Retinal pigment epithelial cell (primary cell): ENCODE measurements around the gene MBD5.
"Not testable (repeated sequence)": the region's sequence is repeated elsewhere in the genome, so short reads cannot be mapped to it uniquely, and the experiment has no call there.

Experiments
- DNase-seq: peaks from one replicate; pipeline ENCODE4 v3.0.0-alpha.2; 2010; ENCODE audit warnings: low read depth
- H3K4me3 ChIP-seq: 2 replicates; pipeline ENCODE4 v1.5.1; 2011; ENCODE audit warnings: mild to moderate bottlenecking, low read length, control low read depth, moderate library complexity
- CTCF ChIP-seq: conservative IDR thresholded peaks from 2 replicates; pipeline ENCODE4 v1.5.1; 2011; ENCODE audit warnings: low read depth, low read length, control low read depth, inconsistent platforms

The MBD5 gene

GRCh38 chr2:147996828-147997227, 24.1 kb upstream of the MBD5 start:
- TF ChIP-seq CTCF, result no peak
- DNase-seq, result no peak
- H3K4me3 ChIP-seq, result no peak overlapping the region

GRCh38 chr2:147998203-147998602, 22.7 kb upstream of the MBD5 start:
- no peak for TF ChIP-seq CTCF
- no peak for DNase-seq
- no peak overlapping the region for H3K4me3 ChIP-seq

- DNase-seq, result no peak
- TF ChIP-seq CTCF, result no peak
- H3K4me3 ChIP-seq, result no peak overlapping the region
These were observed 21.8 kb upstream of the MBD5 start for GRCh38 chr2:147999126-147999525.

DNA sequence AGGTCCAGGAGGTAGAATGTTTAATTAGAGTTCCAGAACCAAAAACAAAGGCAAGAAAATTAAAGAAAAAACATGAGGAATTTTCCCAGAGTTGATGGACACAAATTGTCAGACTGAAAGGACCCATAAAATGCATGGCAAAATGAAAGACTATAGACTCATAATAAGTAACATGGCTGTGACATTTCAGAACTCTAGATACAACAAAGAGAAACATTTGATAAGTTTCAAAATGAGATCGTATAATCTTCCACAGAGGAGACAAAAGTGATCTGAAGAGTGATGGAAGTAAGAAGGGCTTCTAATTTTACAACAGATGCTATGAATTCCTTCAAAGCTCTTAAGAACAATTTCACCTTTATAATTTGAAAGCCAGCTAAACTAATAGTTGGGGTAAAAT, 20.8 kb upstream of the MBD5 start:
- H3K4me3 ChIP-seq, result no peak overlapping the region
- no peak for DNase-seq
- TF ChIP-seq CTCF, result no peak

GRCh38 chr2:148002420-148002819, 18.5 kb upstream of the MBD5 start:
- not testable (repeated sequence) for DNase-seq

DNA sequence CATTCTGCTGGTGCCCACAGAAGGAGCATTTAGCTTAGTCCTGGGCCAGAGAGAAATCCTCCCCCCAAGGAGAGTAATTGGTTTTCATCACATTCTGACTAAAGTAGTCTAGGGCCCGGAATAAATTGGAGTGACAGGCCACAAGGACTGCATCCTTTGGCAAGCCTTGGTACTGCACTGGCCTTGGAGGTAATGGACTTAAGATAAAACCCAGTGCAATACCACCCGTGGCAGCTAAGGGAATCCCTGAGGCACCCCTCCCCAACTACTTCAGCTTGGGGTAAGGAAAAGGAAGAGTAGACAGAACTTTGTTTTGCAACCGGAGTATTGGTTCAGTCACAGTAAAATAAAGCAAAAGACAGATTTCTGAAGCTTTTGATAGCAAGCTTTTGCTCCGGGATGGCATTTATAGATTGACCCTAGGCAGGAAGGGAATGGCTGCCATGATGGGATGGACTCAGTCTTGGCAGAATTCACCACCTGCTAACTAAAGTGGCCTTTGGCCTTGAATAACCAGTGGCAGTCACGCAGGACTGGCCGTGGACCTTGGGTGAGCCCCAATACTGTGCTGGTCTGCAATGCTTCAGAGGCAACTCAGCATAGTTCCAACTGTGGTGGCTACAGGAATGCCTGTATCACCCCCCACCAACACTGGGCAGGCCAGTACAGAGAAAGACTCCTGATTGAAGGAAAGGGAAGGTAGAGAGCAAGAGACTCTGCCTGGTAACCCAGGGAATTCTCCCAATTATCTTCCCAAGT, 14.5 kb upstream of the MBD5 start:
- H3K4me3 ChIP-seq, result no peak overlapping the region
- TF ChIP-seq CTCF, result no peak
- DNase-seq, result no peak

More at GRCh38 chr2:148002420-148002819, 18.5 kb upstream of the MBD5 start:
- not testable (repeated sequence) for H3K4me3 ChIP-seq

GRCh38 chr2:148007219-148007900, 13.5 kb upstream of the MBD5 start:
- no peak for TF ChIP-seq CTCF
- DNase-seq, result no peak
- no peak overlapping the region for H3K4me3 ChIP-seq

DNA sequence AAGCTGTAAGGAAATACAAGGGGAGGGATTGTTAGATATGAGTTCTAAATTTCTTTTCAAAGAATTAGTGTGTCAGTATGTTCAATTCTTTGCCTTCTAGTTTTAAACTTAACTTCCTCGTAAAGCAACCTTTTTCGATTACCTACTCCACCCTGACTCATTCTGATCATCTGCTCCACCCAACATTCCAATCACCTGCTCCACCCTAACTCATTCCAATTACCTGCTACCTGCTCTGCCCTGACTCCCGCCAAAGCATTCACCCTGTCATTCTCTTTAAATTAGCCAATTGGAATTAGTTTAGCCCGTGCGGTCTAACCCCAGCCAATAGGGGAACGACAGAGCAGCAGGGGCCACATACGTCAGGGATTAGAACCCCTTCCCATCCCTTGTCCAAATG, 12.5 kb upstream of the MBD5 start:
- H3K4me3 ChIP-seq, DNase-seq: not testable (repeated sequence)
